ENCODE data around the gene UGT1A10.
"Not testable (repeated sequence)": the region's sequence is repeated elsewhere in the genome, so short reads cannot be mapped to it uniquely, and the experiment has no call there.

UGT1A10 gene

GRCh38 chr2:233698740-233699139 is 62.5 kb downstream of the UGT1A10 start:
- Mint-ChIP-seq H3K27ac (no peak overlapping the region), H3K36me3 (no peaks in the 10 kb centered on the region), H3K4me1 (no peaks in the 10 kb centered on the region), H3K9me3 (no peaks in the 10 kb centered on the region), H3K4me3 (no peak overlapping the region)
- ATAC-seq (no peak), DNase-seq (ENCODE audit: low spot score in 2 of 2) (no peak)

- H3K4me3 Mint-ChIP-seq = no peak overlapping the region
- ATAC-seq = no peak
- DNase-seq (ENCODE audit: low spot score in 2 of 2) = no peak
- H3K36me3 Mint-ChIP-seq = no peaks in the 10 kb centered on the region
- H3K9me3 Mint-ChIP-seq = peaks cover 4% of the 10 kb centered on the region
- no peaks in the 10 kb centered on the region for H3K4me1 Mint-ChIP-seq
- H3K27ac Mint-ChIP-seq = no peak overlapping the region
Observed at GRCh38 chr2:233699424-233700027, 63.3 kb downstream of the UGT1A10 start.

- no peaks in the 10 kb centered on the region for H3K36me3 Mint-ChIP-seq
- no peaks in the 10 kb centered on the region for H3K4me1 Mint-ChIP-seq
- no peak overlapping the region for H3K27ac Mint-ChIP-seq
- ATAC-seq (no peak), DNase-seq (ENCODE audit: low spot score in 2 of 2) (no peak)
- H3K4me3 Mint-ChIP-seq = no peak overlapping the region
- H3K9me3 Mint-ChIP-seq = peaks cover 4% of the 10 kb centered on the region
Observed at GRCh38 chr2:233700028-233700635, 63.9 kb downstream of the UGT1A10 start.

- not testable (repeated sequence) for DNase-seq (ENCODE audit: low spot score in 2 of 2); H3K36me3 Mint-ChIP-seq; H3K27ac Mint-ChIP-seq; H3K9me3 Mint-ChIP-seq; ATAC-seq; H3K4me1 Mint-ChIP-seq; H3K4me3 Mint-ChIP-seq
Observed at GRCh38 chr2:233700842-233701241, 64.6 kb downstream of the UGT1A10 start.

- no peaks in the 10 kb centered on the region for H3K36me3 Mint-ChIP-seq
- ATAC-seq = no peak
- no peak for DNase-seq (ENCODE audit: low spot score in 2 of 2)
- peaks cover 4% of the 10 kb centered on the region for H3K9me3 Mint-ChIP-seq
- no peaks in the 10 kb centered on the region for H3K4me1 Mint-ChIP-seq
- no peak overlapping the region for H3K27ac Mint-ChIP-seq
- H3K4me3 Mint-ChIP-seq = no peak overlapping the region
Observed at GRCh38 chr2:233702238-233702637, 66.0 kb downstream of the UGT1A10 start.

- Mint-ChIP-seq H3K27ac (no peak overlapping the region), H3K4me1 (no peaks in the 10 kb centered on the region), H3K9me3 (peaks cover 4% of the 10 kb centered on the region), H3K36me3 (no peaks in the 10 kb centered on the region), H3K4me3 (no peak overlapping the region)
- DNase-seq (ENCODE audit: low spot score in 2 of 2) (no peak), ATAC-seq (no peak)
Observed at GRCh38 chr2:233705911-233706506, 69.8 kb downstream of the UGT1A10 start.

GRCh38 chr2:233706720-233707119 is 70.5 kb downstream of the UGT1A10 start:
- Mint-ChIP-seq H3K27ac (no peak overlapping the region), H3K36me3 (no peaks in the 10 kb centered on the region), H3K4me1 (no peaks in the 10 kb centered on the region), H3K9me3 (peaks cover 4% of the 10 kb centered on the region), H3K4me3 (no peak overlapping the region)
- ATAC-seq = no peak
- no peak for DNase-seq (ENCODE audit: low spot score in 2 of 2)

- no peaks in the 10 kb centered on the region for H3K36me3 Mint-ChIP-seq
- DNase-seq (ENCODE audit: low spot score in 2 of 2) = no peak
- no peak for ATAC-seq
- peaks cover 4% of the 10 kb centered on the region for H3K9me3 Mint-ChIP-seq
- H3K4me1 Mint-ChIP-seq = no peaks in the 10 kb centered on the region
- H3K27ac Mint-ChIP-seq = no peak overlapping the region
- no peak overlapping the region for H3K4me3 Mint-ChIP-seq
Observed at GRCh38 chr2:233707940-233708644, 71.8 kb downstream of the UGT1A10 start.

- H3K4me1 Mint-ChIP-seq = peaks cover 3% of the 10 kb centered on the region
- H3K9me3 Mint-ChIP-seq = peaks cover 4% of the 10 kb centered on the region
- H3K36me3 Mint-ChIP-seq = no peaks in the 10 kb centered on the region
- DNase-seq (ENCODE audit: low spot score in 2 of 2) (no peak), ATAC-seq (no peak)
- H3K4me3 Mint-ChIP-seq = no peak overlapping the region
- no peak overlapping the region for H3K27ac Mint-ChIP-seq
Observed at GRCh38 chr2:233708942-233709341, 72.7 kb downstream of the UGT1A10 start.

GRCh38 chr2:233711312-233712008 is 75.2 kb downstream of the UGT1A10 start:
- no peak overlapping the region for H3K27ac Mint-ChIP-seq
- no peak overlapping the region for H3K4me3 Mint-ChIP-seq
- H3K36me3 Mint-ChIP-seq = no peaks in the 10 kb centered on the region
- ATAC-seq (peak; percentile 76), DNase-seq (ENCODE audit: low spot score in 2 of 2) (peak; percentile 56 to 79)
- peaks cover 6% of the 10 kb centered on the region for H3K4me1 Mint-ChIP-seq
- no peaks in the 10 kb centered on the region for H3K9me3 Mint-ChIP-seq

- peaks cover 6% of the 10 kb centered on the region for H3K4me1 Mint-ChIP-seq
- no peak within 1 kb of the TSS for H3K27ac Mint-ChIP-seq
- DNase-seq (ENCODE audit: low spot score in 2 of 2) = no peak
- no peaks in the 10 kb centered on the region for H3K36me3 Mint-ChIP-seq
- H3K9me3 Mint-ChIP-seq = no peaks in the 10 kb centered on the region
- ATAC-seq = no peak
- H3K4me3 Mint-ChIP-seq = no peak within 1 kb of the TSS
Observed at GRCh38 chr2:233712611-233713261, 76.5 kb downstream of the UGT1A10 start, which contains the start of gene UGT1A5. Gene UGT1A5, plus strand, starts transcription at chr2:233712907. Its CDS starts 85 bp downstream, at chr2:233712992.

- no peak for ATAC-seq
- no peak overlapping the region for H3K4me3 Mint-ChIP-seq
- no peaks in the 10 kb centered on the region for H3K9me3 Mint-ChIP-seq
Observed at GRCh38 chr2:233713262-233713615, 77.0 kb downstream of the UGT1A10 start.

GRCh38 chr2:233714121-233714520 is 77.9 kb downstream of the UGT1A10 start:
- ATAC-seq = no peak
- DNase-seq (ENCODE audit: low spot score in 2 of 2) = no peak
- Mint-ChIP-seq H3K27ac (no peak overlapping the region), H3K4me3 (no peak overlapping the region), H3K4me1 (peaks cover 6% of the 10 kb centered on the region), H3K36me3 (no peaks in the 10 kb centered on the region), H3K9me3 (no peaks in the 10 kb centered on the region)

More at GRCh38 chr2:233713262-233713615, 77.0 kb downstream of the UGT1A10 start:
- H3K4me1 Mint-ChIP-seq = peaks cover 6% of the 10 kb centered on the region
- DNase-seq (ENCODE audit: low spot score in 2 of 2) = no peak
- H3K27ac Mint-ChIP-seq = no peak overlapping the region
- H3K36me3 Mint-ChIP-seq = no peaks in the 10 kb centered on the region

- Mint-ChIP-seq H3K27ac (no peak within 1 kb of the TSS), H3K9me3 (no peaks in the 10 kb centered on the region), H3K4me3 (no peak within 1 kb of the TSS), H3K36me3 (no peaks in the 10 kb centered on the region), H3K4me1 (peaks cover 6% of the 10 kb centered on the region)
- ATAC-seq (no peak), DNase-seq (ENCODE audit: low spot score in 2 of 2) (no peak)
Observed at GRCh38 chr2:233718552-233718951, 82.3 kb downstream of the UGT1A10 start, which contains the start of gene UGT1A4. Gene UGT1A4, plus strand, starts transcription at chr2:233718736. Its CDS starts 85 bp downstream, at chr2:233718821.

Measured in stimulated activated effector memory CD8-positive, alpha-beta T cell treated with anti-CD3 and anti-CD28 coated beads, Interleukin-12 subunit alpha, Interleukin-12 subunit beta, amount 100 ng/mL, for 72 hours (primary cell).